Measurements from ENCODE around the gene RBFOX1. TPM values are rescaled to one million over a fixed set of nuclear protein-coding genes. Genes with fewer than 3 reads are reported as not detected.

The RBFOX1 gene
- total RNA-seq, 1 donor from 2014 or later: 0.69 TPM

DNA sequence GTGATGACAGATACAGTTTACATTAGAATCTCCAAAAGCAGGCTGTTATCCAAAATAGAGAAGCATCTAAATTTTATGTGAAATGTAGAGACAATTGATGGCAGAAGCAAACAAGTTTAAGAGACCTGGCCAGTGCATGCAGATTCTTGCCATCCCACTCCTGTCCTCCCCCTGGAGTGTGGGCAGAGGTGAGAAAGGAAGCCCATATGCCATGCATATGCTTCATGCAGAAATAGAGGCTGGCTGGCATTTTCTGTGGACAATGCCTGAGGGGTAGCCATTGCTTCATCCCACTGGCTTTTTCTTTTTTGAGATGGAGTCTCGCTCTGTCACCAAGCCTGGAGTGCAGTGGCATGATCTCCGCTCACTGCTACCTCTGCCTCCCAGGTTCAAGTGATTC lies 382.1 kb downstream of the RBFOX1 start:
- H3K27ac Mint-ChIP-seq (ENCODE audit: unreplicated experiment): no peak overlapping the region
- H3K4me3 Mint-ChIP-seq (ENCODE audit: unreplicated experiment): no peak overlapping the region
- H3K9me3 Mint-ChIP-seq (ENCODE audit: unreplicated experiment): no peaks in the 10 kb centered on the region
- TF ChIP-seq, protein P1, sequence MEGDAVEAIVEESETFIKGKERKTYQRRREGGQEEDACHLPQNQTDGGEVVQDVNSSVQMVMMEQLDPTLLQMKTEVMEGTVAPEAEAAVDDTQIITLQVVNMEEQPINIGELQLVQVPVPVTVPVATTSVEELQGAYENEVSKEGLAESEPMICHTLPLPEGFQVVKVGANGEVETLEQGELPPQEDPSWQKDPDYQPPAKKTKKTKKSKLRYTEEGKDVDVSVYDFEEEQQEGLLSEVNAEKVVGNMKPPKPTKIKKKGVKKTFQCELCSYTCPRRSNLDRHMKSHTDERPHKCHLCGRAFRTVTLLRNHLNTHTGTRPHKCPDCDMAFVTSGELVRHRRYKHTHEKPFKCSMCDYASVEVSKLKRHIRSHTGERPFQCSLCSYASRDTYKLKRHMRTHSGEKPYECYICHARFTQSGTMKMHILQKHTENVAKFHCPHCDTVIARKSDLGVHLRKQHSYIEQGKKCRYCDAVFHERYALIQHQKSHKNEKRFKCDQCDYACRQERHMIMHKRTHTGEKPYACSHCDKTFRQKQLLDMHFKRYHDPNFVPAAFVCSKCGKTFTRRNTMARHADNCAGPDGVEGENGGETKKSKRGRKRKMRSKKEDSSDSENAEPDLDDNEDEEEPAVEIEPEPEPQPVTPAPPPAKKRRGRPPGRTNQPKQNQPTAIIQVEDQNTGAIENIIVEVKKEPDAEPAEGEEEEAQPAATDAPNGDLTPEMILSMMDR (IDR thresholded peaks at IDR 0.05; ENCODE audit: unreplicated experiment): no peak
- H3K4me1 Mint-ChIP-seq (ENCODE audit: unreplicated experiment): no peaks in the 10 kb centered on the region
- no peak for DNase-seq (ENCODE audit: low spot score)
- H3K36me3 Mint-ChIP-seq (ENCODE audit: low read depth, unreplicated experiment): no peaks in the 10 kb centered on the region
- H3K27me3 Mint-ChIP-seq (ENCODE audit: unreplicated experiment): no peaks in the 10 kb centered on the region

DNA sequence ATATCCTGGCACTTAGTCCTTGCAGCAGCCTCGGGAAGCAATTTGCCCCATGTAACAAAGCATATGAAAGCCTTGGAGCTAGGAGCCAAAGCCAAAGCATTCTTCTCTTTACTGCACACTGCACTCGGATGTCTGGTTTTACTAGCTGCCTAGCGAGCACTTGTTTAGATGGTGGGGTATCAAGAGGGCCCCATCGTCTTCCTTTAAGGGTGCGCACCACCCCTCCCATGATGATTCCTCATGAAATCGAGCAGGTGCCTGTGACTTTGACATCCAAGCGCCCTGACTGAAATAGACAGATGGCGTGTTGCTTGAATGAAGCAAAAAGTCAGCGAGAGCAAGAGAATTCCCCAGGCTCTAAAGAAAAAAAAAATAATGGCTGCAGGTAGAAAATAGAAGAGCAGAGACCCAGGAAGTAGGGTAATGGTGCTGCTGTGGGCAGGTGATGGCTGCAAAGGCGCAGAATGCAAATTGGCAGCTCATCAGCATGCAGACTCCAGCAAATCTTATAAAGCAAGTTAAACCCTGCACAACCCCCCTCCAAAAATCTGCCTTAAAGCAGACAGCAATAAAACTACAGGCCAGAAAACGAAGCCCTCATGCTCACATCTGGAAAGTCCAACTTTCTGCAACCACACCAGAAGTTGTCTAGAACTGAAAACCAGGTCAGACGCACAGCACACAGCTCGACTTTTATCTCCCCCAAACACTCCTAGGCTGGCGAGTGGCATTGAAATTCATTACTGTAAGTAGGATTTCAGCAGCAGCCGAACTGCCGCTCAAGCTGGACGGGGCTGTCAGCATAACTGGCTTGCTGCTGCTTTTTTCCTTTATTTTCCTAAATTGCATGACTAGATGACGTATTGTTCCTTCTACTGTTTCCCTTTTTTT lies 384.3 kb downstream of the RBFOX1 start:
- Mint-ChIP-seq H3K27ac (ENCODE audit: unreplicated experiment) (no peak overlapping the region), H3K27me3 (ENCODE audit: unreplicated experiment) (no peaks in the 10 kb centered on the region), H3K36me3 (ENCODE audit: low read depth, unreplicated experiment) (no peaks in the 10 kb centered on the region), H3K4me3 (ENCODE audit: unreplicated experiment) (no peak overlapping the region), H3K4me1 (ENCODE audit: unreplicated experiment) (no peaks in the 10 kb centered on the region), H3K9me3 (ENCODE audit: unreplicated experiment) (no peaks in the 10 kb centered on the region)
- no peak for DNase-seq (ENCODE audit: low spot score)
- TF ChIP-seq, protein P1 (IDR thresholded peaks at IDR 0.05; ENCODE audit: unreplicated experiment): no peak

DNA sequence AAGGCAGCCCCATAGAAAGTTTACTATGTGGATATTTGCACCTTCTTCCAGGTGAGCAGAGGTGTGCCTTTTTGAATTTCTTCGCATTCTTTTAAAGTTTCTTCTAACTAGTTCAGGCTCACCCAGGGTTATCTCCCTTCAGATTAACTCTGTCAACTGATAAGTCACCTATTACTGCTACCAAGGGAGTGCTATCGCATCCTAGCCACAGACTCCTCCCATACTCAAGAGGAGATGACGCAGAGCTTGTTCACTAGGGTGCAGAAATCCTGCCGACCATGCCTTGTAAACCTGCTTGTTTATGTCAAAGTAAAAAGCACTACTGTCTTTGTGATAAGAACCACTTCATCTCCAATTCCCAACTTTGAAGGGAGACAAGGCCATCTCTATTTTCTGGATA lies 390.1 kb downstream of the RBFOX1 start:
- Mint-ChIP-seq H3K4me1 (ENCODE audit: unreplicated experiment) (peaks cover 2% of the 10 kb centered on the region), H3K27ac (ENCODE audit: unreplicated experiment) (no peak overlapping the region), H3K36me3 (ENCODE audit: low read depth, unreplicated experiment) (no peaks in the 10 kb centered on the region), H3K9me3 (ENCODE audit: unreplicated experiment) (no peaks in the 10 kb centered on the region), H3K27me3 (ENCODE audit: unreplicated experiment) (no peaks in the 10 kb centered on the region), H3K4me3 (ENCODE audit: unreplicated experiment) (no peak overlapping the region)
- TF ChIP-seq, protein P1 (IDR thresholded peaks at IDR 0.05; ENCODE audit: unreplicated experiment): no peak
- no peak for DNase-seq (ENCODE audit: low spot score)

DNA sequence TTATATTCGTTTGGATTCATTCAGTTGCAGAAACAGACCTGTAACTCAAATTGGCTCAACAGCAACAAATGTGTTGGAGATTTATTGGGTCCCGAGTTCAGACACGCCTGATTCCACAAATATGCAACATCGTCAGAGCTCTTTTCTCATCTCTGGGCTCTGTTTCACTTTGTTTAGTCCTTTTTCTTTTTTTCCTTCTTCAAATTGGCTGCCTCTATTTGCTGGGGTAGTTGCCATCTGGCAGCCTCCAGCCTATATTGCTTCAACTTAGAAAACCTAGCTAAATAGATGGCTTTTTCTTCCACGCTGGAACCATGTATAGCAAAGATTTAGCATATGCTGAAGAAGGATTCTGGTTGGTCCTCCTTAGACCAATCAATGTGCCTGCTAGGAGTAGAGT lies 398.5 kb downstream of the RBFOX1 start:
- TF ChIP-seq, protein P1 (IDR thresholded peaks at IDR 0.05; ENCODE audit: unreplicated experiment): no peak
- H3K9me3 Mint-ChIP-seq (ENCODE audit: unreplicated experiment): no peaks in the 10 kb centered on the region
- DNase-seq (ENCODE audit: low spot score): no peak
- no peaks in the 10 kb centered on the region for H3K36me3 Mint-ChIP-seq (ENCODE audit: low read depth, unreplicated experiment)
- H3K27me3 Mint-ChIP-seq (ENCODE audit: unreplicated experiment): peaks cover 1% of the 10 kb centered on the region
- peaks cover 2% of the 10 kb centered on the region for H3K4me1 Mint-ChIP-seq (ENCODE audit: unreplicated experiment)
- H3K4me3 Mint-ChIP-seq (ENCODE audit: unreplicated experiment): no peak overlapping the region
- H3K27ac Mint-ChIP-seq (ENCODE audit: unreplicated experiment): no peak overlapping the region

DNA sequence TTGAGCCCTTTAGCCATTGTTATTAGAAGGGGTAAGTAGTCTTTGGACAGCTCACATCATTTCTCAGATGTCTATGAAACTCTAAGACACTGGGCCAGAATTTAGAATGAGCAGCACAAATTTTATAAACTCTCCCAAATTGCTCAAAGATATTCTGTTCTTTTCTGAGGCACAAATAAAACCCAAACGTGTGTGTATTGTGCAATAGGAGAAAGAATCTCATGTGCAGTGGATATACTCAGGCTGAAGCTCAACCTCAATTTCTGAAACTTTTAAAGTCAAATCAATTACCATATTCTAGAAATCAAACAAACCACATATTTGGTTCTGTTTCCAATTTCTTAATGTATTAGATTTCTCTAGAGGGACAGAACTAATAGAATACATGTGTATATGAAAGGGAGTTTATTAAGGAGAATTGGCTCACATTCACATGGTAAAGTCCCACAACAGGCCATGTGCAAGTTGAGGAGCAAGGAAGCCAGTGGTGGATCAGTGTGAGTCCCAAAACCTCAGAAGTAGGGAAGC lies 403.6 kb downstream of the RBFOX1 start:
- no peak for DNase-seq (ENCODE audit: low spot score)
- Mint-ChIP-seq H3K4me1 (ENCODE audit: unreplicated experiment) (no peaks in the 10 kb centered on the region), H3K27me3 (ENCODE audit: unreplicated experiment) (no peaks in the 10 kb centered on the region), H3K36me3 (ENCODE audit: low read depth, unreplicated experiment) (no peaks in the 10 kb centered on the region), H3K27ac (ENCODE audit: unreplicated experiment) (no peak overlapping the region), H3K9me3 (ENCODE audit: unreplicated experiment) (peaks cover 5% of the 10 kb centered on the region), H3K4me3 (ENCODE audit: unreplicated experiment) (no peak overlapping the region)
- TF ChIP-seq, protein P1 (IDR thresholded peaks at IDR 0.05; ENCODE audit: unreplicated experiment): no peak

All from endothelial cell (in vitro differentiated cells).